GM18498 (cell line): ENCODE results near the gene SYTL2.

Source experiments
- ATAC-seq: cut with Tn5 transposase; IDR thresholded peaks from one replicate; pipeline ENCODE4 v1.9.1; 2021; ENCODE audit warnings: mild to moderate bottlenecking, moderate library complexity; ENCODE audit not compliant: unreplicated experiment

Gene SYTL2

DNA sequence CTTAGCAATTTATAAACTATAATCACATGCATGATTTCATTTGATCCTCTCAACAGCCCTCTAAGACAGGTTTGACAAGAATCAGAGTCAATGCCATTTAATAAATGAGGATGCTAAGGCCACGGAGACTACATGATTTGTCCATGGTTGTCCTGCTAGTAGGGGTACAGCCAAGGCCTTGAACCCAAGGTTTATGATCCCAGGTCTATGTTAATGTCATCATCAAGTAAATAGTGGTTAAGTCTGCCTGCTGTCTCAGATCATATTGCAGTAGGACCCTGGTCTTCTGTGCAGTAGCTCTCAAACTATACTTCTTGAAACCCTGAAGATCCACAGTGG lies 17.7 kb upstream of the SYTL2 start:
- no peak for ATAC-seq

DNA sequence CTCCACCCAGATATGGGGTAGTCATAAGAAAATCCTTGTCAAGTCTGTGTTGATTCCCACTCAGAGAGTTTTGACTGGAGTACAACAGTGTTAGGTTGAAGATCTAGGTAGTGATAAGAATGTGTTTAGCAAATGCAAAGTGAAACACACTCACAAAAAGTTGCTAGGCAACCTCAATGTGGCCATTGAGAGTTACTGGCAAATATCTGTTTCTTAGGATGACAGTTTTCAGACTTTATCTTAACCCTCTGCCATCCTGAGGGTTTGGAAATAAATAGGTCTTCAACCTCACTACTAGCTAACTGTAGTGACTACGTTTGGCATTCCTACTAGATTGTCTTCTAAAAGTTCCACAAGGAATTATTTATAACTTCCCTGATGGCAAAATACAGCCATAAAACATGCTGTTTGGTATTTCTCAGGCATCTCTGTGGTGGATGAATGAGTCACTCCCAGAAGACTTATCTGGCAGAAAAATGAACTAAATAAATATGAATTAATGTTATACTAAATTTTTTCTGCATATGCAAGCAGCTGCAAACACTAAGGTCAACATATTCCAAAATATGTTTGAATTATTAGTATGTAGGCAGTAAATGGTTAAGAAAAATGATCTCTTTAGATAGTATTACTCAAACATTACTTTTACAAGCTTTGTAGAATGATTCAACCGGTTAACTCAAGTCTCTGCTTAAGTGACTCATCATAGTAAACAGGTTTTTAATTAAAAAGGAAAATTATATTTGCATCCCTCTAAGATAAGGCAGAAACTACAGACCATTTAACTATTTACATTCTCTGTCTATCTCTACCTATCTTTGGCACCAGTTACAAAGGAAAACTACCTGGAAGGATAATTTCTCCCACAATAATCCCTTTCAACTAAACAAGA lies 17.1 kb upstream of the SYTL2 start:
- ATAC-seq, result no peak

DNA sequence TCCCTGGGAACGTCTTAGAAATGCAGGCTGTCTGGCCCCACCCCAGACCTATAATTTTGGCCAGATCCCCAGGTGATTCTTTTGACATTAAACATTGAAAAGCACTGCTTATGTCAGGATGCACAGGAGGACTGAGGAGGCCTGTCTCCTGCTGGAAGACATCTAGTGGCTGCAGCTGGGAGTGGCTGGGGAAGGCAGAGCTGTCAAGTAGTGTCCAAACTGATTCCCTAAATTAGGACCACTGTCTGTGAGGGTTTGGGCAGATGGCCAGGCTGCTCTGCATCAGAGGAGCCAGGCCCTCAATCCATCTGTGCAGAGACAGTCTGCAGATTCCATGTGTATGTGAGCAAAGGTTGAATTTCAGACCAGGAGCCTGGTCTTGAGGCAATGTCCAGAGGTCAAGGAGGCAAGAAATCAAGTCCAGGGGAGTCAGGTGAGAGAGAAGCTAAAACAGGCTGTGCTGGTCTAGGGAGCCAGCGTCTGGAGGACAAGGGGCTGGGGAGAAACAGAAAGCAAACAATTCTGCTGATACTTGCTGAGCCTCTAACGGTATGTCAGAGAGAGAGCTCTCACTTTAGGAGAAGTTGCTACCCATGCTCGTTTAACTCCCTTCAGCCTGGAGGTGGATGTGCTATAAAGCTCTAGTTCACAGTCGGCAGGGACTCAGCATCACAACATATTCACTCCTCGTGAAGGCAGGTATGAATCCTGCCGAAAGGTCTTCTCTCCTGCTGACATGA lies 15.3 kb upstream of the SYTL2 start:
- peak; percentile 54 for ATAC-seq

DNA sequence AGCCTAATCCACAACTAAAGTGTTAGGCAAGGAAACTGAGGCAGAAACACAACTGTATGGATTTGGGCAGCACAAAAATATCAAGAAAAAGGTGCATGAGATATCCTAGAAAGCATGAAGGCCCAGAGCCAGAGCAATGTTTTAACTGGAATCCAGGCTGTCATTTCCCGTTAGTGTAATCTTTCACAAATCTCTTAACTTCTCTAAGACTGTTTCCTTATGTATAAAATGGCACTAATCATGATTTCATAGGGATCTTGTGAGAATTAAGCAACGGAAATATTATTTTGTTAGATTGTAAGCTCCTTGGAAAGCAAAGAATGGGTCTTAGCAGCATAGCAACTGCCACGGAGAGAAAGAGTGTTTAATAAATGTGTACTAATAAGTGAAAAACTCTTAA lies 14.7 kb upstream of the SYTL2 start:
- ATAC-seq, result no peak

DNA sequence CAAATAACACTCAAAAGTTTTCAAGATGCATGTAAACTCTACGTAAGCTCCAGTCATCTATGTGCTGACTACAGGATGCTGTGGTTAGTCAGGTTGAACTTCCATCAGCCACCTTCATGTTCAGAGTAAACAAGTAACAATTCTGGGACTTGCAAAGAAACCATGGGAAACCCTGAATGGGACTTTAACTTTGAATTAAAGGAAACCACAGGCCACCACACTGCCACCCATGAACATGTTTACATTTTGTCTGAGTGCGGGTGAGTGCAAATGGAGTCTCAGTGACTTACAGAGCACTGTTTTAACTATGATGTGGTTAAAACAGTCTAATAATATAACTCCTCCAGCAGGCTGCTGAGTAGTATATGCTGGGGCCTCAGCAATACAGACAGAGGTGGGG lies 12.9 kb upstream of the SYTL2 start:
- no peak for ATAC-seq

DNA sequence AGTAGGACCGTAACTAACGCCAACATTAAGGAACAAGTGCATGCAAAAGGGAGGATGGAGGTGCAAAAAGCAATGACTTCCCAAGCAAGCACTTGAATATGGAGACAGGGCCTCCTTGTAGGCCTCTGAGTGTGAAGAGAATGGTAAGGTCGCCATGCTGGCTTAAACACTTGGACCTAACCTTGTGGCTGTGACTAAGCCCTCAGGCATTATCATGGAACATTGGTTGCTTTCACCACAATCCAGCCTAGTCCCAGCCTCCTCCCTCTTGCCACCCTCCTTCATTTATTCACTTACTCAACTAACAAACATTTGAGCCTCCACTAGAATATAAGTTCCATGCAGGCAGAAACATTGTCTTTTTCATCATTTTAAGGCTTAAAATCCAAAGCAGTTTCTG lies 11.9 kb upstream of the SYTL2 start:
- ATAC-seq, result no peak

DNA sequence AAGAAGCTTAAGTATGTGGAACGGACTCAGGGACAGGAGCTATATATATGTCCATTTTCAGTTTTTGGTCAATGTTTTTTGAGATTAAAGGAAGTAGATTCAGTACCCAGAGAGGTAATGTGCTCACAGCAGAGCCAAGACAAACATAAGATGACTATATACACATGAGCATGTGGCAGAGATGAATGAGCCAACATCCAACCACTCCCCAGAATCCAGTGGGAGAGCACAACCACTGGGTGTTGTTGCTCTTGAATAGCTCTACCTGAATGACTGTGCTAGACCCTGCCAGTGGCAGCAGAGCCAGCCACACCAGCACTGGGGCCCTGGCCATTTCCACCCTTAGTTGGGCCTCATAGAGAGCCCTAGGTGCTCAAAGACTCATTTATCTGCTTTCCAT lies 10.7 kb upstream of the SYTL2 start:
- no peak for ATAC-seq

DNA sequence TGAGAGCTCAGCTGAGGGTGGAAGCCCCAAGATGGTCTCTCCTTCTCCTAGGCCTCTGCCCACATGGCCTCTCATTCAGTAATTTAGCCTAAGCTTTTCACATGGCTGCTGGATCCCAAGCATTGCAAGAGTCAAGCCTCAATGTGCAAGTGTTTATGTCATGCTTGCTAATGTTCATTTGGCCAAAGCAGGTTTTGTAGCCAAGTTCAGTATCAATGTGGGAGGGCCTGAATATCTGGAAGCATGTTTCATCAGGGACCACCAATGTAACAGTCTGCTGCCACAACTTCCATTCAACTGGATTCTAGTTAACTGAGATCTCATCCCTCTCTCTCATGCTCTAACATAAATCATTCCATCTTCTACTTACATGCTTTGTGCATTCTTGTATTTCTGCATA lies 8.5 kb upstream of the SYTL2 start:
- ATAC-seq, result no peak

DNA sequence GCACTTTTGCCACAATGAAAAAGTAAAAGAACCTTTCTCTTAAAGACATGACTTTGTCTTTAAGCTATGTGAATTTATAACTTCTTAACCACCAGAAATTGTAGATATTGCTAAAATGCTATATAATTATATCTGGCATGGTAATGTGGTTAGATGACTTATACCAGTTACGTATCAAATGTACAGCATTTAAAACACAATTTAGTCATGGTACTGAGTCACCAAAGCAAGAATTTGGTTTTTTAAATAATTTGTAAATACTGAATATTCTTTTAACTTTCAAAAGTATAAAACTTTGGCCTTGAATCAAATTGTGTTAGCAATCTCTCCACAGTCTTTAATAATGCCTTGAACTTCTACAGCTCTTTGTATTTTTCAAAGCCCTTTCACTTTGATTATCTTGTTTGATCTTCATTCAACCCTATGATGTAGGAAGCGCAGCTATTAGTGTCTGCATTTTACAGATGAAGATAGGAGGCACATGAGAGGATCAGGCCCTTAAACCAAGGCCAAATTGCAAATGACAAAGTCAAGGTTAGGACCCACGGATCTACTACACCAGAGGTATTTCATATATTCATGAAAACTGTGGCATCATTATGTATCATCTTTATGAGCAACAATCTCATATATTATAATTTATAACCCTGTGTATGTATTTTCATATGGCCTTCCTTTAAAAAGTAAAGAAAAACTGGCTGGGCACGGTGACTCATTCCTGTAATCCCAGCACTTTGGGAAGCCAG lies 4.4 kb upstream of the SYTL2 start:
- ATAC-seq, result no peak

DNA sequence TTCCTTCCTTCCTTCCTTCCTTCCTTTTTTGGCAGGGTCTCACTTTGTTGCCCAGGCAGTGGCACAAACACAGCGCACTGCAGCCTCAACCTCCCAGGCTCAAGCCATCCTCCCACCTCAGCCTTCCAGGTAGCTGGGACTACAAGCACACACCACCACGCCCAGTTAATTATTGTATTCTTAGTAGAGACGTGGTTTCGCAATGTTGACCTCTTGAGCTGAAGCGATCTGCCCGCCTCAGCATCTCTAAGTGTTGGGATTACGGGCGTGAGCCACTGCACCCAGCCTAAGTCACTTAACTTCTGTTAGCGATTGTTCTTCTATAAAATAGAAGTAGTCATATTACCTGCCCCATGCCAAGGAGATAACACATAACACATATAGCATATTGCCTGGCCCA lies 2.8 kb upstream of the SYTL2 start:
- ATAC-seq, result no peak

DNA sequence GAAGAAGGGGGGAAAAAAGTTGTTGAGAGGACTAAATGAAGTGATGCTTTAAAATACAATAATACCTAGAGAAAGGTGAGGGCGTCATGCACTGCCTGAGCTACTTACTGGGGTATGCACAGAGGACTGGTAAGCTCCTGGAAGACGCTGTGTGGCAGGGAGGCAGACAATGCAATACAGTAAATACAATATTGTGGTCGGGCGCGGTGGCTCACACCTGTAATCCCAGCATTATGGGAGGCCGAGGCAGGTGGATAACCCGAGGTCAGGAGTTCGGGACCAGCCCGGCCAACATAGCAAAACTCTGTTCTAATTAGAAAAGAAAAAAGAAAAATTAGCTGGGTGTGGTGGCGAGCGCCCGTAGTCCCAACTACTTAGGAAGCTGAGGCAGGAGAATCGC lies 683 bp upstream of the SYTL2 start:
- ATAC-seq, result no peak

DNA sequence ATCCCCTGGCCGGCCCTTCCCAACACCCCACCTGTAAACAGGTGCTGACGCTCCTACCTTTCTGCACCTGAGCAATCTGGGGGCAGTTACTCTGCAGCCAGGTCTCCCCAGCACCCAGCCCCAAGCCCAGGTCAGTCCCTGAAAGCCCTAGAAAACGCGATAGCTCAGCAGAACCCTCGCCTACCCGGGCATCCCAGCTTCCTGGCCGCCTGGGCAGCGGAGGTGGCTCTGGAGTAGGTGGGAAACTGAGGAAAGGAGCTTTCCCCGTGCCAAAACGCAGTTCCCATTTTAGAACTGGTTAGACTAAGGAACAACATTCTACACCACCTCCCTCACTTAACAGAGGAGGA lies 445 bp downstream of the SYTL2 start:
- ATAC-seq, result no peak

DNA sequence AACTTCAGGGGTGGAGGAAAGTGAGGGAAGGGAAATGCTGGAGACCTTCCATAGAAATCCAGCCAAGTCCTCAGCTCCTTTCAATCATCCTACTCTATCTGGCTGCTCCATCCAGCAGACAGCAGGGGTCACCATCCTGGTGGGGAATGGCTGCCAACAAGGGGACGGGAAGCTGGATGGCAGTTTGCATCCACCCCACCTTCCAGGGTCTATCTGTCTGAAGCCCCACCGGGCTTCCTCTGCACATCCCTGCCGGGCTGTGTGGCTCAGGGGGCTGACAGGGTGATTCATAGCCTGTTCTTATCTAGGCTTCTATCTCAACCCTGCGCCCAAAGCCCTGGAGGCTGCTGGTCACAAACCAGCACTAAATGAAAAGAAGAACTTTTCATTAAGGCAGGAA lies 1.1 kb downstream of the SYTL2 start:
- ATAC-seq, result no peak

DNA sequence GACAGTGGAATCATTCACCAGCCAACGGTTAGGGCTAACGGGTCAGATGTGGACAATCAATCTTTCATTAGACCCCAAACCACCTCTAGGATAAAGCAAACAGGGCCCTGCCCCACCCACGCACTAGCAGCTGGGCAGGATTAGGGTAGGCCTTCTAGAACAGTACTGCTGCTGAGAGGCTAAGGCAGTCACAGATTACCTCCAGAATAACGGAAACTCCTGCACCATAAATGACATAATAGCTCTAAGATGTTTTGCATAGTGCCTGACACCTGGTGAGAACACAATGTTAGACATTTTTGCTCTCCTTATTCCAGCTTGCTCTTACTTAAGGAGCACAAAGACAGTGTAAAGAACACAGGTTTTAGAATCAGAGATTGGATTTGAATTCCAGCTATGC lies 1.8 kb downstream of the SYTL2 start:
- ATAC-seq, result no peak

DNA sequence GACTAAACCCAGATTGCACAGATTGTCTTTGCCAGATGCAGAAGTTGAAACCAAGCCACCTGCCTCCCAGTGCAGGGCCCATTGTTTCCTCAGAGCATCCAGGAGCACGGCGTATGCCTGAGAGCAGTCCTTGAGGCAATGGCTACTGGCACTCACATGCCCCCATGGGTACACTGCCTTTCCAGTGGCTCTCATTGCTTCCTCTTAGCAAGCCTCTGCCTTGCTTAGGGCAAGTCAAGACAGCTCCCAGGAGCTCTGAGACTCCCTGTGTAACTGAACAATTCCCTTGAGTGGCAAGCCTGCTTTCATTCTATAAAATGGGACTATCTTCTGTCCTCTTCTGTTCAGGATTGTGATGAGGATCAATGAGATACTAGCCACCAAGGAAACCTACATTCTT lies 4.1 kb downstream of the SYTL2 start:
- ATAC-seq, result no peak

DNA sequence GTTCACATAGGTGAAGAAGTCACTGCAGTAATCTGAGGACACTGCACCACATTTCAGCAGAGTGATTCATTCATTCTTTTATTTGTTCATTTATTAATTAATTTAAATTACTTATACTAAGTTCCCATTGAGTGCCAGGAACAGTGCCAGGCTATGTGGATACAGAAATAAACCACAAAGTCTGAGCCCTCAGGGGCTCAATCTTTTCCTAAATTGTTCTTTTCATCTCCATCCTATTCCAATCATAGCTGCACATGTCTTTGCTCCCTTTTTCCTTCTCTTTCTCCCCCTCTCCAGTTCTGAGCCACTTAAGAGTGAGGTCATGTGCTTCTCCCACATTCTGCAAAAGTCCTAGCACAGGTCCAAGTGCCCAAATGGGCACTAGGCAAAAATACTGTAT lies 4.9 kb downstream of the SYTL2 start:
- ATAC-seq, result no peak

DNA sequence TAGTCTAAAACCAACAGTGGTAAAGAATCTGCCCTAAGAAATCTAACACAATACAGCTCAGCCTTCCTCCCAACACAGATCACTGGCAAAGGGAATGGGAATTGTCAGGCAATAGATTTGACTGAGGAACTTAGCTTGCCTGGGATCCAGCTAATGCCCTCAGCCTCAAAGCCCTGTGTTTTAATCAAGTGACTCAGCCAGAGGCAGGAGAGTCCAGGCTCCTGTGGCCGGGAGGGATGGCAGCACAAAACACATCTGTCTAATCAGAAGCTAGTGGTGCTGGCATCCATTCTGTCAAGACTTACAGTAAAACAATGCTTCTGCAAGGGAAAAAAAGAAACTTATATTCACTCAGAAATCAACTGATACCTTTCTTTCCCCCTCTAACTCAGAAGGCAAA lies 5.6 kb downstream of the SYTL2 start:
- no peak for ATAC-seq

DNA sequence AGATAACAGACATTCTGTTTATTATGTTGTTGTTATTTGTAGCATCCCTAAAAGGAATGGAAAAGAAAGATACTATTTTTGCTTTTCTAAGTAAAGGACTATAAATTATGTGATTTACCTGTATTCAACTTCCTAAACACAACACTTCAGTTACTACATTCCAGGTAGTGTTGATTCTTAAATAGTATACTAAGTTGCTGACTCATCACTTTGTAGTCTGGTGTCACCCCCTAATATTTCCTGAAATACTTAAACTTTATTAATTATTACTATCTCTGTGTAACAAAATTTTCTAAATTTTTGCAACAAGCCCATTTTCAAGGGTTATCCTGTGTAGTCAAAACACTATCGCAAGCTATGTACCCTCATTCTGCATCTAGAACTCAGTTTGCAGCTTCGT lies 7.0 kb downstream of the SYTL2 start:
- no peak for ATAC-seq

DNA sequence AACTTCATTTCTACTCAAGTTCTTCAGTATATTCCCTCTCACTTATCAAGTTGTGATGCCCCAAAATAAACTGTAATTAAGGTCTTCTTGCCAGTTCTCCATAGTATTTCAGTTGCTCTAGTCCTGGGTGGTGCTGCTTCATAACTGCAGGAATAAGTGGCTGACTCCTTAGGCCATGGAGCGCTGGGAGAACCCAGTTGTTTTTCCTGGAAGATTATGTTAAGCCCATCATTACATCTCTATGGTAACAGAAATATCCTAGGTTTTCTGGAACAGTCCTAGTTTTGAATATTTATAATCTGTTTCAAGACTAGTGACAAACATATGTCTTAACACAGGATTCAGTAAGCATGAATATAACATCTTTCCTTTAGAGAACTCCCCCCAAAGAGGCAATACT lies 7.6 kb downstream of the SYTL2 start:
- ATAC-seq, result no peak

DNA sequence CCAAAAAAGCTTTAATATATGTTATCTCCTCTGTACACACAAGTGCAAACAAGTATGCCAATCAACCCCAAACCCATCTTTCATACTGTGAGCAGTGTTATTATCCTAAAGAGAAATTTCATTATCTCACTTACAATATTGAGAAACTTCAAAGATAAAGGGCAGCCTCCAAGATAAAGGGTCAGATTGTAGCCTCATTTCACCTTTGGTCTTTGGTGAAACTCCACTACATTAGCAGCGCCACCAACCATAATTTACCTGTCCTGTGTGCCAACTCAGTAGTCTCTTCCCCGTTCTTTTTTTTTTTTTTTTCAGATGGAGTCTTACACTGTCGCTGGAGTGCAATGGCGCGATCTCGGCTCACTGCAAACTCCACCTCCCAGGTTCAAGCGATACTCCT lies 9.4 kb downstream of the SYTL2 start:
- ATAC-seq, result no peak

DNA sequence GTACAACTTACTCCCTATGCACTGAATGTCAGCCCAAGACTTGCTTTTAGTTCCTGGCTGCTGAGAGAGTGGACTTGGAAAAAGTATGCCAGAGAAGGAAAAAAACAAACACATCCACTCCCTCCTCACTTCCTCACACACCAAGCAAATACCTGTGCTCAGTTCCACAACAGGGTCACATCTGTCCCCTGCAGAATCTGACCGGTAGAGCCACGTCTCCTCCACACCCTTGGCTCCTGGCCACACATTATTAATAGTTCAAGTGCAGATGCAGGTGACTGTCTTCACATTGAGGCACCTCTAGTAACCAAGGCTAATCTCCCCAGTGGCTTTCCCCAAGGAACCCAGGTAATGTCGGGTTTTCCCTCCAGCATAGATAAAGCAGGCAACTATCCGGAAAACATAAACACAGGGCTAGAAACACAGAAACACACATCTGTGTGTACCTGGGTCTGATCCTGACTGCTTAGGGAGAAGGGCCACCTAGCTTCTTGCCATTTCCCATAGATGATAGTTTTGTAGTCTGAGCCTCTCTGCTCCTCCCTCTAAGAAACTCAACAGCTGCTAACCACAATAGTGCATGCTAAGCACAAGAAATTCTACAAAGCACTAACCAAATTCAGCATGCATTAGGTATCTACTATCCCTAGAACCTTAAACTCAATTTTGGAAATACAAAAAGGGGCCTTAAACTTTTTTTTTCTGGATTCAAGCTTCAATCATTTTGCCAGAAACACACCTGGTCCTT lies 10.2 kb downstream of the SYTL2 start:
- ATAC-seq, result no peak
